Measurements from ENCODE around the gene NEIL3. TPM values are rescaled to one million over a fixed set of nuclear protein-coding genes. Genes with fewer than 3 reads are reported as not detected.

Gene NEIL3
- total RNA-seq, 1 donor from 2014 or later: 1.4 TPM

- TF ChIP-seq CTCF (IDR thresholded peaks at IDR 0.05; ENCODE audit: partially characterized antibody, unreplicated experiment): no peak
- no peak overlapping the region for H3K27ac Mint-ChIP-seq (ENCODE audit: unreplicated experiment)
- no peaks in the 10 kb centered on the region for H3K4me1 Mint-ChIP-seq (ENCODE audit: low read depth, unreplicated experiment)
- H3K36me3 Mint-ChIP-seq (ENCODE audit: unreplicated experiment): no peaks in the 10 kb centered on the region
- no peaks in the 10 kb centered on the region for H3K27me3 Mint-ChIP-seq (ENCODE audit: unreplicated experiment)
- no peak for DNase-seq
- no peak overlapping the region for H3K4me3 Mint-ChIP-seq (ENCODE audit: unreplicated experiment)
- H3K9me3 Mint-ChIP-seq (ENCODE audit: unreplicated experiment): no peaks in the 10 kb centered on the region
Measured at GRCh38 chr4:177311589-177311988, 1.9 kb downstream of the NEIL3 start.

- TF ChIP-seq CTCF (IDR thresholded peaks at IDR 0.05; ENCODE audit: partially characterized antibody, unreplicated experiment): no peak
- no peaks in the 10 kb centered on the region for H3K9me3 Mint-ChIP-seq (ENCODE audit: unreplicated experiment)
- no peak overlapping the region for H3K4me3 Mint-ChIP-seq (ENCODE audit: unreplicated experiment)
- H3K36me3 Mint-ChIP-seq (ENCODE audit: unreplicated experiment): no peaks in the 10 kb centered on the region
- H3K27ac Mint-ChIP-seq (ENCODE audit: unreplicated experiment): no peak overlapping the region
- H3K27me3 Mint-ChIP-seq (ENCODE audit: unreplicated experiment): no peaks in the 10 kb centered on the region
- DNase-seq: no peak
- H3K4me1 Mint-ChIP-seq (ENCODE audit: low read depth, unreplicated experiment): no peaks in the 10 kb centered on the region
Measured at GRCh38 chr4:177313263-177313662, 3.6 kb downstream of the NEIL3 start.

- no peak for DNase-seq
- Mint-ChIP-seq H3K36me3 (ENCODE audit: unreplicated experiment) (no peaks in the 10 kb centered on the region), H3K27me3 (ENCODE audit: unreplicated experiment) (no peaks in the 10 kb centered on the region), H3K4me1 (ENCODE audit: low read depth, unreplicated experiment) (no peaks in the 10 kb centered on the region), H3K27ac (ENCODE audit: unreplicated experiment) (no peak overlapping the region), H3K9me3 (ENCODE audit: unreplicated experiment) (no peaks in the 10 kb centered on the region), H3K4me3 (ENCODE audit: unreplicated experiment) (no peak overlapping the region)
- TF ChIP-seq CTCF (IDR thresholded peaks at IDR 0.05; ENCODE audit: partially characterized antibody, unreplicated experiment): no peak
Measured at GRCh38 chr4:177315767-177316464, 6.2 kb downstream of the NEIL3 start.

GRCh38 chr4:177320721-177321120 is 11.0 kb downstream of the NEIL3 start:
- no peak for TF ChIP-seq CTCF (IDR thresholded peaks at IDR 0.05; ENCODE audit: partially characterized antibody, unreplicated experiment)
- H3K9me3 Mint-ChIP-seq (ENCODE audit: unreplicated experiment): no peaks in the 10 kb centered on the region
- no peaks in the 10 kb centered on the region for H3K4me1 Mint-ChIP-seq (ENCODE audit: low read depth, unreplicated experiment)
- no peak for DNase-seq
- no peaks in the 10 kb centered on the region for H3K36me3 Mint-ChIP-seq (ENCODE audit: unreplicated experiment)
- no peak overlapping the region for H3K4me3 Mint-ChIP-seq (ENCODE audit: unreplicated experiment)
- H3K27ac Mint-ChIP-seq (ENCODE audit: unreplicated experiment): no peak overlapping the region
- H3K27me3 Mint-ChIP-seq (ENCODE audit: unreplicated experiment): no peaks in the 10 kb centered on the region

GRCh38 chr4:177321647-177322046 is 12.0 kb downstream of the NEIL3 start:
- H3K36me3 Mint-ChIP-seq (ENCODE audit: unreplicated experiment): no peaks in the 10 kb centered on the region
- no peaks in the 10 kb centered on the region for H3K9me3 Mint-ChIP-seq (ENCODE audit: unreplicated experiment)
- no peaks in the 10 kb centered on the region for H3K4me1 Mint-ChIP-seq (ENCODE audit: low read depth, unreplicated experiment)
- H3K27ac Mint-ChIP-seq (ENCODE audit: unreplicated experiment): no peak overlapping the region
- DNase-seq: no peak
- no peak for TF ChIP-seq CTCF (IDR thresholded peaks at IDR 0.05; ENCODE audit: partially characterized antibody, unreplicated experiment)
- H3K4me3 Mint-ChIP-seq (ENCODE audit: unreplicated experiment): no peak overlapping the region
- no peaks in the 10 kb centered on the region for H3K27me3 Mint-ChIP-seq (ENCODE audit: unreplicated experiment)
